HG03196 (cell line): Measurements from ENCODE around the gene UCP2.
A peak's percentile ranks its signal among the peaks of the same experiment; 100 is the strongest.

Experiments used
- ATAC-seq: cut with Tn5 transposase; IDR thresholded peaks from one replicate; pipeline ENCODE4 v1.9.1; 2021; ENCODE audit not compliant: unreplicated experiment

Gene UCP2

GRCh38 chr11:73972620-73973449, 9.8 kb downstream of the UCP2 start:
- no peak for ATAC-seq

GRCh38 chr11:73972187-73972586, 10.5 kb downstream of the UCP2 start:
- ATAC-seq = no peak

- ATAC-seq = no peak
These were observed 11.4 kb downstream of the UCP2 start for GRCh38 chr11:73971175-73971719.

- ATAC-seq = no peak
These were observed 12.4 kb downstream of the UCP2 start for GRCh38 chr11:73969991-73970800.

DNA sequence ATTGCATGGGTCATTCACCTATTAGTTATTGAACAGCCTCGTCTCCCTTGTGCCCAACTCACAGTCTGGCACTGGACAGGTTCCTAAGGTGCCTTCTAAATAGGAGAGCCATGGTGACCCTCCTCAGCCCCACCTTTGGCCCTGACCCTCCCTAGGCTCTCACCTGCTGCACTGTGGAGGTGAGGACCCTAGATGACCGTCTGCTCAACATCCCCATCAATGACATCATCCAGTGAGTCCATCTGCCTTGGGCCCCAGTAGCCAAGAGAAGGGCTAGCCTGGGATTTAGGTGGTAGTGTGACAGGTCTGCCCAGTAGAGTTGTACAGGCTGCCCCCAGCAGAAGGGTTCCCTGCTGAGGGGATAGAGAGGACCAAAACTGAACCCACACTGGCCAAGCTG, 13.6 kb downstream of the UCP2 start:
- no peak for ATAC-seq

GRCh38 chr11:73968356-73968966, 14.2 kb downstream of the UCP2 start:
- ATAC-seq = no peak

GRCh38 chr11:73965764-73966121, 16.9 kb downstream of the UCP2 start:
- ATAC-seq = no peak

GRCh38 chr11:73965076-73965763, 17.4 kb downstream of the UCP2 start:
- ATAC-seq = no peak

GRCh38 chr11:73963861-73964260, 18.8 kb downstream of the UCP2 start:
- ATAC-seq = no peak

GRCh38 chr11:73962101-73962705, 20.4 kb downstream of the UCP2 start:
- ATAC-seq = no peak

GRCh38 chr11:73961321-73961720, 21.3 kb downstream of the UCP2 start:
- ATAC-seq = no peak

GRCh38 chr11:73958521-73959141, 24.0 kb downstream of the UCP2 start:
- no peak for ATAC-seq

GRCh38 chr11:73957654-73958361, 24.8 kb downstream of the UCP2 start:
- no peak for ATAC-seq

DNA sequence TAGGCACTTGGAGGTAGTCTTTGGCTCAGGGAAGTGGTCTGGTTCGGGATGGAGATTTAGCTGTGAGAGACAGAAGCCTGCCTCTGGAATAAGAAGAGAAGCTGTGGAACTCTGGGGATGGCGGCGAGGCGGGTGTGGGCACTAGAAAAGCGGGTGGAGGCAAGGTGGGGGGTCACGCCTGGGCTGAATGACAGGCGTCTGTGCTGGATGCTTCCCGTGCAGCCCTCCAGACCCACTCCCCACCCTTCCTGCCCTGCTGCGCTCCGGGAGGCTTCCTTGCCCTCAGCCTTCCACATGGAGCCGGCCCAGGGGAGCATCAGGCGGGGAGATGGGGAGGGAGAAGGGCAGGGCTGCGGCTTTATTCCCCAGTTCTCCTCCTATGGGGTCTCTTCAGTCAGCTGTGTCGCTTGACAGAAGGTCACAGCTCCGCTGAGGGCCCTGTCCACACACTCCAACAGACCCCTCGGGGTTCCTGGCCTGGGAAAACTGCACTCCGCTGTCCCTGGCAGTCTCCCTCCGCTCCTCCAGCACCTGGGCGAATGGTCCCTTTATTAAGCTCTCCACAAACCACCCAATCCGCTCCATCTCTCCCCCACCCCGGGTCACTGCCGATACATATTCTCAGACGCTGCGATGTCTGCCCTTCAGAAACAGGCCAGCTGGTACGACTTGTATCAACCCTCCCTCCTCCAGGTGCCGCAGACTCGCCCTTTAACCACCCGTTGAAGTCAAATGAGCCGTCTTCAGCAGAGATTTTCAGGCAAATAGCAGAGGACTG, 25.6 kb downstream of the UCP2 start:
- no peak for ATAC-seq

DNA sequence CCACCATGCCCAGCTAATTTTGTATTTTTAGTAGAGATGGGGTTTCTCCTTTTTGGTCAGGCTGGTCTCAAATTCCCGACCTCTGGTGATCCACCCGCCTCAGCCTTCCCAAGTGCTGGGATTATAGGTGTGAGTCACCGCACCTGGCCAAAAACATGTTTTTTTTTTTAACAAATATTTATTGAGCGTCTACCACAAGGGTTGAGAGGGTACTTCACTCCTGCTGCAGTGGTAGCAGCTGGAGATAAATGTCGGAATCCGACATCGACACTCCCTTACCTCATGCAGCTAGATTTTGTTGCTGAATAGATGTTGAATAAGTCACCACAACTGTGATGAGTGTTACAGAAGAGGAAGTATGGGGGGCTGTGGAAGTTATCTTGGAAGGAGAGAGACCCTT, 30.8 kb downstream of the UCP2 start:
- no peak for ATAC-seq

GRCh38 chr11:73950869-73951710, 31.6 kb downstream of the UCP2 start, which contains the start of gene DNAJB13:
TSS of gene DNAJB13 (plus strand) at chr11:73951026. CDS start at chr11:73951070, 44 bp downstream.
- ATAC-seq = peak; percentile 61

DNA sequence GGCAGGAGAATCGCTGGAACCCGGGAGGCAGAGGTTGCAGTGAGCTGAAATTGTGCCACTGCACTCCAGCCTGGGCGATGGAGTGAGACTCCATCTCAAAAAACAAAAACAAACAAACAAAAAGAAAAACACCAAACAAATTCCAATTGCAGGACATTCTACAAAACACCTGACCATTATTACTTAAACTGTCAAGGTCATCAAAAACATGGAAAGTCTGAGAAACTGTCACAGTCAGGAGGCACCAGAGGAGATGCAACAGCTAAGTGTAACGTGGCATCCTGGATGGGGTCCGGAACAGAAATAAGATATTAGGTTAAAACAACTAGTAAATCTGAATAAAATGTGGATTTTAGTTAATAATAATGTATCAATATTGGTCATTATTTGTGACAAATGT, 32.7 kb downstream of the UCP2 start:
- no peak for ATAC-seq

DNA sequence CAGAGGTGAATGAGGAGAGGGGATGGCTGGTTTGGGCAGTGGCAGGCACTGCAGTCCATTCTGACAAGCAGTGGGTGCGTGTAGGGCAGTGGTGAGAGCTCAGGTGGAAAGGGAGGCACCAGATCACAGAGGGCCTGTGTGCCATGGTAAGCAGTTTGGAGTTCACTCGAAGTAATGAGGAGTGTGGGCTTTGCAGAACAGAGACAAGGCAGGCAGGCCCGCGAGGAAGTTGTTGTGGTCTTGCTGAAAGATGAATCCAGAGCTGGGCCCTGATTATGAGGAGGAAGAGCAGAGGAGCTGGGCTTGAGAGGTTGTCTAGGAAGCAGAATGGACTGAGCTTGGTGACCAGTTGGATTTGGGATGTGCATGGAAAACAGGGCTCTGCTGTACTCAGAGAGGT, 33.4 kb downstream of the UCP2 start:
- ATAC-seq = no peak
